A673 (cell line): Measurements from ENCODE around the gene OAS2.

Experiments
- EZH2 ChIP-seq: fragments of 200-600 bp; sonication (generic); IDR thresholded peaks from 2 replicates; pipeline ENCODE4 v1.6.1; 2017; ENCODE audit warnings: borderline replicate concordance, low read depth, mild to moderate bottlenecking, mixed read lengths, antibody characterized with exemption, low read length; ENCODE audit not compliant: poor library complexity, severe bottlenecking
- TF ChIP-seq, protein P1 (sequence below): fragments of 300-800, 200-600 bp; sonication (generic); conservative IDR thresholded peaks from 2 replicates; pipeline ENCODE4 v1.5.1; 2017; ENCODE audit warnings: low read depth, mild to moderate bottlenecking, antibody characterized with exemption, low read length, moderate library complexity, mixed read lengths

GRCh38 chr12:112941528-112942335 is 36.6 kb upstream of the OAS2 start:
- TF ChIP-seq, protein P1, sequence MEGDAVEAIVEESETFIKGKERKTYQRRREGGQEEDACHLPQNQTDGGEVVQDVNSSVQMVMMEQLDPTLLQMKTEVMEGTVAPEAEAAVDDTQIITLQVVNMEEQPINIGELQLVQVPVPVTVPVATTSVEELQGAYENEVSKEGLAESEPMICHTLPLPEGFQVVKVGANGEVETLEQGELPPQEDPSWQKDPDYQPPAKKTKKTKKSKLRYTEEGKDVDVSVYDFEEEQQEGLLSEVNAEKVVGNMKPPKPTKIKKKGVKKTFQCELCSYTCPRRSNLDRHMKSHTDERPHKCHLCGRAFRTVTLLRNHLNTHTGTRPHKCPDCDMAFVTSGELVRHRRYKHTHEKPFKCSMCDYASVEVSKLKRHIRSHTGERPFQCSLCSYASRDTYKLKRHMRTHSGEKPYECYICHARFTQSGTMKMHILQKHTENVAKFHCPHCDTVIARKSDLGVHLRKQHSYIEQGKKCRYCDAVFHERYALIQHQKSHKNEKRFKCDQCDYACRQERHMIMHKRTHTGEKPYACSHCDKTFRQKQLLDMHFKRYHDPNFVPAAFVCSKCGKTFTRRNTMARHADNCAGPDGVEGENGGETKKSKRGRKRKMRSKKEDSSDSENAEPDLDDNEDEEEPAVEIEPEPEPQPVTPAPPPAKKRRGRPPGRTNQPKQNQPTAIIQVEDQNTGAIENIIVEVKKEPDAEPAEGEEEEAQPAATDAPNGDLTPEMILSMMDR: no peak
- no peak for TF ChIP-seq EZH2
